ENCODE measurements around the gene ZNF516. TPM values are rescaled to one million over a fixed set of nuclear protein-coding genes. Genes with fewer than 3 reads are reported as not detected.

The ZNF516 gene
- total and polyA plus RNA-seq, 2 experiments from 2014 or later: 18.2 to 29.2 TPM

DNA sequence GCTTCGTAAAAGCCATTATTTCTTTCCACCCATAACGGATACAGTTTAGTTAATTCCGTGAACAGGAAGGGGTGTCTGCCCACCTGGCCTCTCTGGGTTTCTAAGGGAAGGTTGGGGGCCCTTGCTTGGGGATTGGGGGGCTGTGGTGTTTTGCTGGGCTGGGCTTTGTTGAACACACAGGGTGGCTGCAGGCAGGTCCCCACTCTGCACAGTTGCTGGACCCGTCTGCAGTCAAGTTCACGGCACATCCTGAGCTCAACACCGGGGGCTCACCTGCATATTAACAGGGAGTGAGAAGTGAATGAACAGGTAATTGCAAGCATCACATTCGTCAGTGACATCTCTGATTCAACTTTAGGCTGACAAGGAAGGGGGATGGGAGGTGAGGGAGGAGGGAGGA, 109.0 kb downstream of the ZNF516 start:
- Histone ChIP-seq H3K27me3 (no peaks in the 10 kb centered on the region), H3K36me3 (replicated peaks; ENCODE audit: insufficient read depth, low read depth) (no peaks in the 10 kb centered on the region), H2AFZ (no peak overlapping the region), H3K9me3 (ENCODE audit: low read depth) (no peaks in the 10 kb centered on the region), H3K79me2 (peaks cover 89% of the 10 kb centered on the region), H3K4me1 (ENCODE audit: insufficient read depth) (no peaks in the 10 kb centered on the region), H3K4me3 (no peak overlapping the region), H3K27ac (no peak overlapping the region), H4K20me1 (ENCODE audit: insufficient read depth, poor library complexity, severe bottlenecking) (peaks cover 76% of the 10 kb centered on the region), H3K4me2 (no peak overlapping the region), H3K9me2 (replicated peaks; ENCODE audit: insufficient read depth) (no peaks in the 10 kb centered on the region)
- no peak for DNase-seq (ENCODE audit: low spot score)
- WGBS (ENCODE audit: low lambda C conversion rate, missing lambda C conversion rate): 94% methylated on average over 7 of the region's 7 CpGs
- TF ChIP-seq EZH2 (IDR thresholded peaks at IDR 0.05; ENCODE audit: borderline replicate concordance): no peak
- no peak for TF ChIP-seq CTCF (IDR thresholded peaks at IDR 0.05; ENCODE audit: poor library complexity)
- no peak for TF ChIP-seq EZH2phosphoT487 (IDR thresholded peaks at IDR 0.05; ENCODE audit: low read depth, severe bottlenecking, unreplicated experiment)

DNA sequence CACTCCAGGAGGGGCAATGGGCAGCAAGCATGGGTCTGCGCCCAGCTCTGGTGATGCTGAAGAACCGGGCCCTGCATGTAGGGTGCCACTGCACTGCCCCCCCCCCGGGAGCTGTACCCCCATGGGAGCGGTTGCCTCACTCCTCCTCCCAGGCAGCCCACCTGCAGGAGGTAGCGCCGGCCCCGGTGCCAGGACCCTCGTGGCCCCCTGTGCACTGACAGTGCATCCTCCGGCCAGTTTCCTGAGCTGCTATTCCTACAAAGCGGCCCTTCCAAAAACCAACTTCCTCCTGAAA, 109.4 kb downstream of the ZNF516 start:
- 96% methylated on average over 10 of the region's 10 CpGs for WGBS (ENCODE audit: low lambda C conversion rate, missing lambda C conversion rate)

GRCh38 chr18:76384861-76385680, 110.0 kb downstream of the ZNF516 start:
- Histone ChIP-seq H3K4me1 (ENCODE audit: insufficient read depth) (no peaks in the 10 kb centered on the region), H3K79me2 (peaks cover 86% of the 10 kb centered on the region), H3K9me2 (replicated peaks; ENCODE audit: insufficient read depth) (no peaks in the 10 kb centered on the region)

More for the DNA sequence above, 109.4 kb downstream of the ZNF516 start:
- H3K9me2 ChIP-seq (replicated peaks; ENCODE audit: insufficient read depth): no peaks in the 10 kb centered on the region
- no peaks in the 10 kb centered on the region for H3K36me3 ChIP-seq (replicated peaks; ENCODE audit: insufficient read depth, low read depth)
- no peak for DNase-seq (ENCODE audit: low spot score)
- no peak overlapping the region for H3K27ac ChIP-seq
- H3K4me3 ChIP-seq: no peak overlapping the region
- no peaks in the 10 kb centered on the region for H3K9me3 ChIP-seq (ENCODE audit: low read depth)
- H3K4me2 ChIP-seq: no peak overlapping the region
- H2AFZ ChIP-seq: no peak overlapping the region
- H4K20me1 ChIP-seq (ENCODE audit: insufficient read depth, poor library complexity, severe bottlenecking): peaks cover 73% of the 10 kb centered on the region
- no peaks in the 10 kb centered on the region for H3K27me3 ChIP-seq
- TF ChIP-seq EZH2 (IDR thresholded peaks at IDR 0.05; ENCODE audit: borderline replicate concordance): no peak
- no peak for TF ChIP-seq CTCF (IDR thresholded peaks at IDR 0.05; ENCODE audit: poor library complexity)
- TF ChIP-seq EZH2phosphoT487 (IDR thresholded peaks at IDR 0.05; ENCODE audit: low read depth, severe bottlenecking, unreplicated experiment): no peak
- peaks cover 89% of the 10 kb centered on the region for H3K79me2 ChIP-seq
- no peaks in the 10 kb centered on the region for H3K4me1 ChIP-seq (ENCODE audit: insufficient read depth)

More at GRCh38 chr18:76384861-76385680, 110.0 kb downstream of the ZNF516 start:
- no peak overlapping the region for H3K4me2 ChIP-seq
- no peak overlapping the region for H2AFZ ChIP-seq
- H4K20me1 ChIP-seq (ENCODE audit: insufficient read depth, poor library complexity, severe bottlenecking): peaks cover 67% of the 10 kb centered on the region
- 92% methylated on average over 35 of the region's 35 CpGs for WGBS (ENCODE audit: low lambda C conversion rate, missing lambda C conversion rate)
- no peaks in the 10 kb centered on the region for H3K9me3 ChIP-seq (ENCODE audit: low read depth)
- DNase-seq (ENCODE audit: low spot score): no peak
- TF ChIP-seq EZH2 (IDR thresholded peaks at IDR 0.05; ENCODE audit: borderline replicate concordance) (no peak), CTCF (IDR thresholded peaks at IDR 0.05; ENCODE audit: poor library complexity) (no peak), EZH2phosphoT487 (IDR thresholded peaks at IDR 0.05; ENCODE audit: low read depth, severe bottlenecking, unreplicated experiment) (no peak)
- no peak overlapping the region for H3K4me3 ChIP-seq
- no peak overlapping the region for H3K27ac ChIP-seq
- H3K27me3 ChIP-seq: no peaks in the 10 kb centered on the region
- no peaks in the 10 kb centered on the region for H3K36me3 ChIP-seq (replicated peaks; ENCODE audit: insufficient read depth, low read depth)

All from hepatocyte (in vitro differentiated cells).